ENCODE measurements around the gene PPARD.

DNA sequence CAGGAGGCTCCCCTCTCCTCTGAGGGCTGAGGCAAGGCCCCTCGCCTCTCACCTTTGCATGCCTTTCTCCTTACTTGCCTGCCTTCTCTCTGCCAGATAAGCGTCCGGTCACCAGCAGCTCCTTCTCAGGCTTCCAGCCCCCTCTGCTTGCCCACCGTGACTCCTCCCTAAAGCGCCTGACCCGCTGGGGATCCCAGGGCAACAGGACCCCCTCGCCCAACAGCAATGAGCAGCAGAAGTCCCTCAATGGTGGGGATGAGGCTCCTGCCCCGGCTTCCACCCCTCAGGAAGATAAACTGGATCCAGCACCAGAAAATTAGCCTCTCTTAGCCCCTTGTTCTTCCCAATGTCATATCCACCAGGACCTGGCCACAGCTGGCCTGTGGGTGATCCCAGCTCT is 21.3 kb upstream of the PPARD start:
- TF ChIP-seq CTCF (IDR thresholded peaks at IDR 0.05) (no peak), POLR2A (IDR thresholded peaks at IDR 0.05) (no peak)

Data from adrenal gland (tissue), 5 donors.